Activated gamma-delta T cell treated with Interleukin-2 at 50 U/mL for 16 hours (primary cell): Measurements from ENCODE around the gene MYH9.

Source experiments
- DNase-seq: peaks from one replicate; pipeline ENCODE4 v3.0.0-alpha.2; 2020

MYH9 gene

DNA sequence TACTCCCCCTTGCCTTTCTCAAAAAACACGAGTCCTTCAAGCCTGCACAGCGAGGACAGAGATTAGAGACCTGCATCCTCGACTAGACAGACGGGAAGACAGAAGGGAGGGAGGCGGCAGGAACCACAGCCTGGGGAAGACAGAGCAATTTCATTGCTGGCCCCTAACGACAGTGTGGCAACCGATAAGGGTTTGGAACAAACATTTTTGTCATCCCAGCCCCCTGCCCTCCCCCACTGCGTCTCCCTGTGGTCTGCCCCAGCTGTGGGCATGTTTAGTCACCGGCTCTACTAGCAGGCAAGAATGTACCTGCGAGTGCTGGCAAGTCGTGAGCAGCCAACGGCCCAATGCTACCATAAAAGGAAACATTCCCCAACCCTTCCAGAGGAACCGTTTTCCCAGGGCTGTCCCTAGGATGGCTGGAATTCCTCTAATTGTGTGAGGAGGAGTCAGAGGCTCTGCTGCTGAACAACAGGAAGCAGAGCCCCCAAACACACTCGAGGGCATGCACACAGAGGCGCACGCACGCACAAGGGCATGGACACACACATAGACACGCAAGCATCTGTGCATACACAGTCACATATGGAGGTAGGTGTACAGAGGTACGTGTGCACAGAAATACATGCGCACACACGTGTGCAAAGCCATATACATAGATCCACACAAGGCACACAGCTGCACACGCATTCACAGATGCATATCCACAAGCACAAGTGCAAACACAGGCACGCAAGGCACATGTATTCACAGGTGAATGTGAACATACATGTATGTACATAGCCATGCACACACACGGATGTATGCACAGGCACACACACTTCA is 58.3 kb downstream of the MYH9 start:
- DNase-seq = peak; percentile 81

DNA sequence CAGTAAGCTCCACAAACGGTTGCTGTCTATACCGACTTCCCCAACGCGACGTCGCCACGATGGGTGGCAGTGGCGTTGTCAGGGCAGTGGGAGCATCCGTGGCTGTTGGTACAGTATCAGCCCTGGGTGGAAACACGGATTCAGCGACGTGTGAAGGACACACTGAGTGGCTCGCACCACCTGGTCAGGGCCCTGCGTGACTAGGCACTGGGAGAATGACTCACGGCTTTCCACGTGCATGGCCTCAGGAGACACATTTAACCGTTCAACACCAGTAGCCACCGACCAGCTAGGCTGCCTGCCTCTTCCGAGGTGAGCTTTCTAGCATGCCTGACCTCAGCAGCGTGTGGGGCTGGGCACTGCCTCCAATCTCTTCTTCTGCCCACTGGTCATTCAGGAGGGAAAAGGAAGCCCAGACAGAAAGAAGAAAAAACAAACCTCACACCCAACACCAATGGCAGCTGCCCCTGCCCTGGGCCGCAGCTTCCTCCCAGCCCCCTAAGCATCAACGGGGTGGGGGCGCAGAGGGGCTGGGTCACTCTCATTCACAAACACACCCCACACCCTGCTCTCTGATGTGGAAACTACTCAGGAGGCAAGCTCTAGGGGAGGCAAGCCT is 59.0 kb downstream of the MYH9 start:
- DNase-seq = peak; percentile 56

DNA sequence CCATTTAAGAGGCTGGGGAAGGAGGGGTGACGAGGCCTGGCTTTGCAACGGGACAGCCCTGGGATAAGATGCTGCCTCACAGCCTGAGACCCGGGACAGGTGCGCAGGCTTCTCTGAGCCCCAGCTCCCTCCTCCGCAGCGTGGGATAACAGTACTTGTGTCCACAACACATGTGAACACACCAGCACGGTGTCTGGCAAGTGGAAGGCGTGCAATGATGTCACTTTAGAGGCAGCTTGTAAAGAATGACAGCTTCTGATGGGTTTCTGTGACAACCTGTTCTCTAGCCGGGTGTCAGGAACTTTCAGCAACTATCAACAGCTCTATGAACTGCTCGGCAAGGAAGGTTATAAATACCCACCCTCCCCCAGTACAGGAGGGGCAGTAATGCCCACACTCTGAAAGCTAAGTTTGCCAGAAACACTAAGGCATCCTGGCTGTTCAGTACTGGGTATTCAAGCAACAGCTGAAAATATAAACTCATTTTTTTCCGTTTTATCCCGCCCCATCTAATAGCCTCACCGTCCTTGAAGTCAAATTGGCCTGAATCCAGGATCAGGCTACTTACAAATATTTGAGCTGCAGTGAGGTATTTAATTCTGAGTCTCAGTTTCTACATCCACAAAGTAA is 59.7 kb downstream of the MYH9 start:
- DNase-seq = no peak

DNA sequence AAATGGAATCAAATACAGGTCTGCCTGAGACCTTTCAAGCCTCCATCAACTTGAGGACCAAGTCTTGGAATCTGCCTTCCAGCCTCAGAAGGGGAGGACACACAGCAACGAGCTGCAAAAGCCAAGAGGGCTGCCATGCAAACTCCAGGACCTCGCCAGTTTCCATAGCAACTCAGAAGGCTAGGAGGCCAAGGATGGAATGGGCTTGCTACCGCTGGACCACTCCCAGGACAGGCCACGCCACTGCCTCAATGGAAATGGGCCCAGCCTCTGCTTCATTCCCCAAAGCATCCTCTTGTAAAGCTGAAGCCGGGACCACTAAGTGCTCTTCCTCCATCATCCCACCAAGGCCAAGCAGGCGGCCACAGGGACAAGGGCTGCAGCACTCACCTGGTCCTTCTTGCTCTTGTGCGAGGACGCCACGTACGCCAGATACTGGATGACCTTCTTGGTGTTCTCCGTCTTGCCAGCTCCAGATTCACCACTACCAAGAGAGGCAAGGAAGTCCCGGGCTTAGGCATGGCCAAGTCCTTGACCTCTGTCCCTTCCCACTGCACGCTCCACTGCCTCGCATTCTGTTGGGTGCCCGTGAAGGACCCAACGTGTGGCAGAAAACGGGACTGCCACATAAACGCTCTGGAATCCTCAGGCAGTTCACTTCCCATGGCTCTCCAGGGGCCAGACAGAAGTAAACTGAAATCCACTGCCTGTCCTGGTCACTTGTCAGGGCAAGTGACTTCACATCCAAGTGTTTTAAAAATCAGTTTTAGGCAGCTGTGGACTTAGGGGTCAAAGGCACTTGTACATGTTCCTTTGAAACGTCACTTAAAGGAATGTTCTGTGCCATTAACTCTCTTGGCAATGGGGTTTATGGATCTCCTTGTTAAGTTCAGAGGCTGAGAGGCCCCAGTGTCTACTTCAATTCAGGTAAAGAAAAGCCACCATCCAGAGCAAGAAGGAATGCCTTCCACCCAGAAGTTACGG is 61.3 kb downstream of the MYH9 start:
- no peak for DNase-seq

DNA sequence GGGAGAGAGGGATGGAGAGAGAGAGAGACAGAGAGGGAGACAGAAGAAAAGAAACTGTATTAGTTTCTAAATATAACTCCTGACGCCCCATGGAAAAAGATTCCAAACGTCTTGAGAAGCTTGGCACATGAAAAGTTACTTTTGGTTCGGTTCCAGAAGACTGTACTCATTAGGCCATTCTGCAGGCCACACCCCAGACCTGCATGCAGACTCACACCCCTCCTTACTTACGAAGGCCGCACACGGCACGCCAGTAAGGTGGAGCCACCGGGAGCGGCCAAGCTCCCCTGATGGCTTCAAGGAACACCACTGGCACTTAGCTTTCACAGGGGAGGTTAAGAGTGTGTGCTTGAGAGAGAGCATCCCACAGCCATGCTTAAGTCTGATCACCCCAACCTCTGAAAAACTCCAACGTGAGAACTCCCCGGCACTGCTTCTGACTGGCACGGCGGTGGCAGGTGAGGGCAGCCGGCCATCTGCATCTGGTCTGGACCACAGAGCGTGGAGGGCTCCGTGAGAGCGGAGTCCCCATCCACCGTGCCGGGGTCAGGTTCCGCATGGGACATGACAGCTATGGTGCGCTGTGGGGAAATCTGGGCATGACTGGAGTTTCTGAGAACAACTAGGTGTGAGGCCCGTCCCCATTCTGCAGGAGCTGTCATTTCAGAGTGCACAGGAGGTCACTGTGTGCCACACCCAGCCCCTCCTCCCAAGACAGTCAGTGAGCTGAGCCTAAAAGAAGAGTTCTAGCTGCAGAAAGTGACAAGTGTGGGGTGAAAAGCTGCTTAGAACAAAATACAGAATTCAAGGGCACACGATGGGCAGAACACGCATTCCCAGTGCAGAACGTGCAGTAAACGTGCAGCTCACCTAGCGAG is 62.4 kb downstream of the MYH9 start:
- DNase-seq = no peak

DNA sequence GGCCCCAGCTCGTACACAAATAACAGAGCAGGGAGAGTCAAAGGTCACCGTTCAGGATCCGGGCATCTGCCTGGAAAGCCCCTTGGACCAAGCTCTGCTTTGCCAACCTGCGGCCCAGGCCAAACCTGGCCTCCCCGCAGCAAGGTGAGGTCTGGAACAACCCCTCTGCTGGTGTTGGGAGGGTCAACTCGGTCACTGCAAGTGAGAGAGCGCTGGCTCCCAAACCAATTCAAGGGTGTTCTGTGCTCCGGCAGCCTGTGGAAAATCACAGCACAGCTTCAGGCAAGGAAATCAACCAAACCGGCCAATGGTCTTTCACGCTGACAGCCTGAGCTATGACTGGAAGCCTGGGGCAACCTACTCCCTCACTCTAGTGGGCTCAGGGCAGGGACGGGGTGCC is 63.4 kb downstream of the MYH9 start:
- DNase-seq = no peak

DNA sequence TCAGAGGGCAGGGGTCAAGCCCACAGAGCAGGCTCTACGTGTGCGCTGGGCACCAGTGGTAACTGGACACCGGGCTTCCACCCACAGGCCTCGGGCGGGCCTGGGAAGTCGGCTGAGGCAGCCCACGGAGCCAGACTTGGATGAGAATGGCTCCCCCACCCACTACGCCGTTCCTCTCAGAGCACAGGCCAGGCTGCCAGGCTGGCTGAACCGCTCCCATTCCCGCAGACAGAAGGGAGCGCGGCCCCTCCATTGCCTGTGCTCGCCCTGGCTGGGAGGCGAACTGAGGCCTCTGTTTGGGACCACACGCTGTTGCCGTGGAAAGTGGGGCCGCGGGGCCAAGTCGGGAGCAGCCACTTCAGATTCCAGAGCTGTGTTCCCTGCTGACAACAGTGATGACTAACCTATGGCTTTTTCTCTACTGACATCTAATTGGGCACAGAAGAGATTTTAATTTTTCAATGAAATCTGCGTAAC is 63.9 kb downstream of the MYH9 start:
- DNase-seq = no peak

DNA sequence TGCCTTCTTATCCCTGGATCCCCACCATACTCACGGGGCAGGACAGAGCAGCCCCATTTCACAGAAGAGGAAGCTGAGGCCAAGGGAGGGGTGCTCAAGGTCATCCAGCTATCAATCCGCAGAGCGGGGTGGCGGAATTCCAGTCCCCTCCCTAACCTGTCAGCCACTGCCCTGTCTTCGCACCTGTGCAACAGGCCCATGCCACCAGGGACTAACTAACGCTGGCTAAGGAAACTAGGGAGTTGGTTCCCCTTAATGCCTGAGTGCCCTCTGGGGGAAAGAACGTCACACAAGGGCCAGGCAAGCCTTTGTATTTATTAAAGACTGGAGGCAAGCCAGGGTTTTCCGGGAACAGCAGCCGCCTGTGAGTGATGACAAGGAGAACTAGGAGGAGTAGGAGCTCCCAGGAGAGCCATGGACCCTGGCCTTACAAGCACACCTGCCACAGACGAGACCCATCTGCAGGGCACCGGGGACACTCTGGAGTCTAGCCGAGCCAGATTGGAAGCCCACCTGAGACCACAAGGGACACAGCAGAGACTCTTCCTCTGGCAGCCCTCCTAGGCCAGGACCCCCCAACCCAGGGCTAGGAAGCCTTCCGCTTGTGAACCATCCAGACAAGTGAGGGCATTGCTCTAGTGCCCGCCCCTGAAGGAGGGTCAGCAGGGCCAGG is 64.4 kb downstream of the MYH9 start:
- no peak for DNase-seq

DNA sequence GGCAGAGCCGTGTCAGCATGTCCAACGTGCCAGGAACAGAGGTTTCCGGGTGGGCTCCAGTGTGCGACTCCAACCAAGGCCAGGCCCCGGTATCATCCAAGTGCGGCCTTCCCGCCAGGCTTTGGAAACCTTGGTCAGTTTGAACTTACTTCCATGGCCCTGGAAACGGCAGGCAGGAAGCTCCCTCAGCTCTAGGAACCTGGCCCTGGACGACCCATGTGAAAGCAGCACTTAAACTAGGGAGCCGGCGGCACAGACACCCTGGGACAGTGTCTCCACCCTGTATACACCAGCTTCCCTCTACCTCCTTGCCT is 65.2 kb downstream of the MYH9 start:
- no peak for DNase-seq

DNA sequence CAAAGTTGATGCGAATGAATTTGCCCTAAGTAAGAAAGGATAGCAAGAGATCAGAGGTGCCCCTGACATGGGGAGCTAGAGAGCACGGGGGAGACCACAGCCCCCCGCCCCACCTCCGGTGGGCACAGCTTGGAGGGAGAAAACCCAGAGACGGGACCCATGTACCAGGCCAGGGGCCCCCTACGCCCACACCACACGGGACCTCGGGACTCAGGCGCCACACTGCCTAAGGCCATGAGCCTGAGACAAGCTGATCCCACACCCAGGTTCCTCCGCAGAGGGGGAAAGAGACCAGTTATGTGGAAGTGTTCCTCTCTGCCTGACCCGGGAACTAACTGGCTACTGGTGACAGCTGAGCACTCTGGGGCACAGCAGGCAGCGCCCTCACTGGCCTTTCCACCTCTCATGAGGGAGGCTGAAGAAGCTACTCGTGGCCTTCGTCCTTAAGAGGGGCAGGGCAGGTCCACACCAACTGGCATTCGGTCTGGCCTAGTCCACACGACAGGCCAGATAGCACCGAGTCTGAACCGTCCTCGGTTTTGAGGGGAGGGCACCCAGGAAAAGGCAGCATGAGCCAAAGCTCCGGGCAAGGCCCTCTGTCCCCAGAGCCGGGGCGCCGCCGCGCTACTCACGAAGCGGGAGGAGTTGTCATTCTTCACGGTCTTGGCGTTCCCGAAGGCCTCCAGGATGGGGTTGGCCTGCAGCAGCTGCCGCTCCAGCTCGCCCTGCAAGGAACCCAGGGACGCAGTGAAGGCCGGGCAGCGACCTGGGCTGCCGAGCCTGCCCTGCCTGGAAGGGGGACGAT is 65.8 kb downstream of the MYH9 start:
- DNase-seq = no peak

DNA sequence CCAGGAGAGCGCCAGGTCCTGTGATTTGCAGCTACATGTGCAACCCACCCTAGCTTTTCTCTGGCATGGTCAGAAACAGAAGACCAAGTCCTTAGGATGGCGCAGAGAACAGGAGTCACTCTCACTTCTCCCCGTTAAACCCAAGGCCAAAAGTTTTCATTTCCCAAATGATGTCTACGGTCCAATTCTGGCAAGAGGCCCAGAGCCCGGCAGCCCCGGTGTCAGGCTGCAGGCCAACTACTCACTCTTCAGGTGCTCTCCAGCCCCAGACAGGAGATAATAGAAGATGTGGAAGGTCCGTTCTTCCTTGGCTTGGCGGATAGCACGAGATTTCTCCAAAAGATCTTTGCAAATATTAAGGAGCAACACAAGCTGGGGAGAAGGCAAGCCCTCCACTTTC is 67.2 kb downstream of the MYH9 start:
- DNase-seq = no peak

DNA sequence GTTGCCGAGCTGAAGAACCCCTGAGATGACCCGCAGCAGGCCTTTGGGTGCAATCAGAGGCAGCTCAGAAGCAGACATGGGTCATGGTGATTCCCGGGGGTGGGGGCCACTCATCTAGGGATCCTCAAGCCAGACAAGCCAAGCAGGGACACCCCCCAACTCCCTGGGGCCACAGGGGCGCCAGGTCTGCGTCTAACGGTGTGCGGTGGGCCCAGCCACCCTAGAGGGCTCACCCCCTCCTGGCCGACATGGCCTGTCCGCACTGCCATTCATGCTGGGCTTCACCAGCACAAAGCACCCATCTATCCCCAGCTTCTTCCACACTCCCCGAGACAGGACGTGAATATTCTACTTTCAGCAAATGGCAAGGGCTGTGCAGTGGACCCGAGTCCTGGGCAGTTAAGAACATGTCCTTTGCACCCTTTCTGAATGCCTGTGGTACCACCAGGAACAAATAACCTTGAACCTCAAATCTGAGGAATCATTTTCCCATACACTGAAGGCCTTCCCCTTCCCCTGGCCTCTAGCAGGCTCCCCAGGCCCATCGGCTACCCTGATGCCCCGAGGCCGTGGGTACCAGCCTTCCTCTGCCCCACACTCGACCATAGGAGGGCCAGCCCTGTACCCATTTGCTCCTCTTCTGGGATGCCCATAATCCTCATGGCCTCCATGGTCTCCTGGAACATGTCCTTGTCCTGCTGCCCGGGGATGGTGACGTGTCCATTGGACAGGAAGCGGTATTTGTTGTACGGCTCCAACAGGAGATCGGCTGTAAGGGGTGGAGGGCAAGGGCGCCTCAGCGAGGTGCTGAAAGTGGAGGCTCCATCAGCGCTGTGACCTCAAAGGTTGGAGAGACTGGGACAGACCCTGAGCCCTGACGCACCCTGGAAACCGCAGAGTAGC is 67.9 kb downstream of the MYH9 start:
- no peak for DNase-seq

DNA sequence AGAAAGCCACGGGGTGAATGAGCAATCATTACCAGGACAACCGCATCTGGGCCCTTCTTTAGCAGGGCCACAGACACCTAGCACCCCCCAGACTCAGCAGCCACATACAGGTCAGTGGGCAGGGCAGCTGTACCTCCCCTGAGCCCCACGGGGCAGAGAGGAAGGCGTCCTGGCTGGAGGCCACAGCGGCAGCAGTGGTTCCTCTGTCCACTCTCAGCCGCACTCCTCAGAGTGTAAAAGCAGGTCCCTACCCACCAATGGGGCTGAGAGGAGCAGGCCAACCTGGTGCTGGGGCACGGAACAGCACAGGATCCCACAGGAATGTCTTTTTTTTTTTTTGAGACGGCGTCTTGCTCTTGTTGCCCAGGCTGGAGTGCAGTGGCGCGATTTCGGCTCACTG is 69.3 kb downstream of the MYH9 start:
- no peak for DNase-seq

DNA sequence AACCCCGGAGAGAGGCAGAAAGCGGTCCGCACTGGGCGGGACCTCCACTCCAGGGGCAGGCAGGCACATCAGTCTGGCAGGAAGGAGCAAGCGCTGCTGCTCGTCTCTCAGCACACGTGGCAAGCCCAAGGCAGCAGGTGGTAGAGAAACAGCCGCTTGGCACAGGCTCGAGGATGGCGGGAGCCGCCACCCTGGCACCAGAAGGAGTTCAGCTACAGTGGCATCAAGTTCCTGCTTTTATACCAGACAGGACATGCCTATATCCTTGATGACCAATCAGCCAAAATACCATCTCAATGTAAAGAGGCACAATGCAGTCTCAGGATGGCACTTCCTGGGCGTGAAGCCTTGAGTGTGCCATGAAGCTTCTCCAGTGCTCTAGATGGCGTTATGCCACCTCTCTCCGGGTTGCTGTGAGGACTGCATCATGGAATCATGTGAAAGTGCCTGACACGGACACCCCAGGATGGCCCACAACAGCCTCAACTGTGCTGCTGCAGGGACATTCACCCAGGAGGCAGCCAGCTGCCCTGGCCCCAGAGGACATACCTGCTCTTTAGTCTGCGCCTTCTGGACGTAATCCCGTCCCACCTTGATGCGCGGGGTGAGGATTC is 70.0 kb downstream of the MYH9 start:
- no peak for DNase-seq

DNA sequence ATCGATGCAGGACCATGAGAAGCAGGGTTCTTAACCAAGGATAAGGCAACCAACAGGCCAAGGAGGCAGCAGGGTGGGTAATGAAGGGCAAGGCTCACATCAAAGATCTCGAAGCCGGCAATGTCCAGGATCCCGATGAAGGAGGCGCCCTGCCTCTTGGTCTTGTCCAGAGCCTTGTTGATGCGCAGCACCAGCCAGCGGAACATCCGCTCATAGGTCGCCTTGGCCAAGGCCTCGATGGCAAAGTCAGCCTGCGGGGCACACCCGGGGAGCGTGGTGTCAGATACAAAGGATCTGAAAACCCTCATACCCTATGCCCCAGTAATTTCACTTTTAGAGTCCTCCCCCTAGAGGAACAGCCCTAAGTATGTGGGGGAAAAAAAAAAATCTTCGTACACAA is 71.3 kb downstream of the MYH9 start:
- DNase-seq = no peak

DNA sequence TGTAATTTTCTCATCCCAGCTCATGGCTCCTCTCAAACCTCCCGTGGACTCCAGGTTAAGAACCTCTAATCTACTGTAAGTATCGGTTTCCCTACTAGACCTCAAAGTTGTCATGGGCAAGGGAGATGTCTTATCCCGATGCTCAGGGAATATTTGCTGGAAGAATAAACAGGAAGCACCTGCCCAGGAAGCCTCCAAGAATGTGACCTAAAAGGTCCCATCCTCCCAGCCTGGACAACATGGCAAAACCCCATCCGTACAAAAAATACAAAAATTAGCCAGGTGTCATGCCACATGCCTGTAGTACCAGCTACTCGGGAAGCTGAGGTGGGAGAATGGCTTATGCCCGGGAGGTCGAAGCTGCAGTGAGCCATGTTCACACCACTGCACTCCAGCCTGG is 72.4 kb downstream of the MYH9 start:
- no peak for DNase-seq

DNA sequence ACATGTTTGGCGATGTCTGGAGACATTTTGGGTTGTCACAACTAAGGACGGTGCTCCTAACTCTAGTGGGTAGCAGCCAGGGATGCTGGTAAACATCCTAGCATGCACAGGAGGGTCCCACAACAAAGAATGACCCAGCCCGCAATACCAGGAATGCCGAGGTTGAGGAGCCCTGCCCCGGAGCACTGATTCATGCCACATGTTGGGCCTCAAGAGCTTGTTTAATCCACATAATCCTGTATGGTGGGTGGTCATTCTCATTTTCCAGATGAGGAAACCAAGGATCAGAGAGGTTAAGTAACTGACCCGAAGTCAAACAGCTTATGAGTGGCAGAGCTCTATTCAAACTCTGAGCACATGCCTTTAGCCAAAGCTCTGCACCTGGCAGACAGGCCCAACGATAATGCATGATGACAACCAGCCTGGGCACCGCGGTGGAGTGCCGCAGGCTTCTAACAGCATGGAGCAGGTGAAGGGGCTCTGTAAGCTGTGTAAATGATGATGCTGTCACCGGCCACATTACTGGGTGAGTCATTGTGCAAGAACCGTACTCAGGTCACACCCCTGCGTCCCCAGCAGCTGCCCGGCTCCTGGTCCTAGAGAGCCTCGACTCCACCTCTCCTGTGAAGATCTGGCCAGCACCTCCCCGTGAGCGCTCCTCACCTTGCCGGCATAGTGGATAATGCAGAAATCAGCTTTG is 76.2 kb downstream of the MYH9 start:
- no peak for DNase-seq

DNA sequence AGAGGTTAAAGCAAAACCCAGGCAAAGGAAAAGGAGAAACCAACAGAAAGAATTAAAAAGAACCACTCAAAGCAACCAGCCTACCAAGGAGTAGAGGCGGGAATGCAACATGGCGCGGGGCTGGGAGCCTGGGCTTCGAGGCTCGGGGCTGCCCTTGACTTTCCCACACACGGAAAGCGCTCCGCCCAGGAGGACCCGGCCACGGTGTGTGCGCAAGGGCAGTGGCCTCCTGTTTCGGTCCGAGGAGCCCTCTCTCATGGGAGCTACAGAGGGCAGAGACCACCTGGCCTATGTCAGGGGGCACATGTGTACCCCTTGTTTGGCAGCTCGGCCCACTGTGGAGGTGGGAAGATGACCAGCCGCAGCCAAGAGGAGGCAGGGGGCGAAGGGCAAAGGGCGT is 78.9 kb downstream of the MYH9 start:
- DNase-seq = no peak
